Colonic mucosa (tissue), 4 donors: ENCODE results near the gene DGKH. TPM values are rescaled to one million over a fixed set of nuclear protein-coding genes. Genes with fewer than 3 reads are reported as not detected.

Source experiments
- DNase-seq: peaks from one replicate; pipeline ENCODE4 v3.0.0-alpha.2; 2020
- H3K27ac ChIP-seq: fragments of 200-600 bp; one replicate; pipeline ENCODE4 v1.8.0; 2021
- H3K27me3 ChIP-seq: fragments of 200-600 bp; one replicate; pipeline ENCODE4 v1.8.0; 2021
- H3K36me3 ChIP-seq: fragments of 200-600 bp; one replicate; pipeline ENCODE4 v1.8.0; 2021
- H3K4me1 ChIP-seq: fragments of 200-600 bp; one replicate; pipeline ENCODE4 v1.8.0; 2021; ENCODE audit warnings: mild to moderate bottlenecking
- H3K4me3 ChIP-seq: fragments of 200-600 bp; one replicate; pipeline ENCODE4 v1.8.0; 2021
- H3K9ac ChIP-seq, 2 donors: one replicate each; pipeline ENCODE4 v1.7.0; 2013; ENCODE audit warnings: control low read depth in 2 of 2, low read depth in 2 of 2, low read length in 2 of 2
- H3K9me3 ChIP-seq: fragments of 200-600 bp; one replicate; pipeline ENCODE4 v1.8.0; 2021
- CTCF ChIP-seq: fragments of 200-600 bp; IDR thresholded peaks from one replicate; pipeline ENCODE4 v1.8.0; 2022; ENCODE audit warnings: antibody characterized with exemption, mild to moderate bottlenecking
- intact Hi-C: fragments of 100-400 bp; cut with DNase I; formaldehyde crosslinking; loops from one replicate; pipeline ENCODE4 v1.14.1; 2022
- total RNA-seq, 2 donors: library from RNA; stranded (reverse); fragmentation: NEBNext Ultra II Directional in 1 of 2; extraction: Animal tissue kit (Norgen Biotek cat#: 25700) in 1 of 2; gene quantifications; one replicate each; pipeline ENCODE4 v1.2.1, GENCODE V29; 2021
- donor health status: healthy.
- donor health status: DM: no; HTN: no; CAD: no.
- donor health status: DM: no; HTN: no; CAD: no.

DGKH gene
- total RNA-seq, 2 donors from 2014 or later = 15.5 to 17.9 TPM

GRCh38 chr13:42049454-42049813, 986 bp downstream of the DGKH start:
- Histone ChIP-seq H3K36me3 (no peaks in the 10 kb centered on the region), H3K9me3 (no peaks in the 10 kb centered on the region), H3K27ac (peak overlapping the region; percentile 58), H3K4me1 (no peaks in the 10 kb centered on the region), H3K27me3 (no peaks in the 10 kb centered on the region), H3K9ac (peak overlapping the region; percentile 68 to 78), H3K4me3 (peak overlapping the region; percentile 94)
- intact Hi-C loops = no loop called here
- DNase-seq = no peak
- no peak for TF ChIP-seq CTCF

- no peak overlapping the region for H3K27ac ChIP-seq
- intact Hi-C loops = no loop called here
- no peak overlapping the region for H3K4me3 ChIP-seq
- H3K4me1 ChIP-seq = no peaks in the 10 kb centered on the region
- no peaks in the 10 kb centered on the region for H3K36me3 ChIP-seq
- no peak for DNase-seq
- no peaks in the 10 kb centered on the region for H3K9me3 ChIP-seq
- H3K27me3 ChIP-seq = no peaks in the 10 kb centered on the region
- H3K9ac ChIP-seq = no peak overlapping the region
- TF ChIP-seq CTCF = no peak
Observed at GRCh38 chr13:42054798-42055499, 6.5 kb downstream of the DGKH start.

GRCh38 chr13:42055500-42056085, 7.1 kb downstream of the DGKH start:
- no peaks in the 10 kb centered on the region for H3K9me3 ChIP-seq
- no peak for TF ChIP-seq CTCF

GRCh38 chr13:42056146-42056545, 7.7 kb downstream of the DGKH start:
- Histone ChIP-seq H3K27ac (no peak overlapping the region), H3K36me3 (no peaks in the 10 kb centered on the region), H3K4me3 (no peak overlapping the region), H3K9me3 (no peaks in the 10 kb centered on the region), H3K4me1 (no peaks in the 10 kb centered on the region), H3K9ac (no peak overlapping the region), H3K27me3 (no peaks in the 10 kb centered on the region)
- intact Hi-C loops = no loop called here
- no peak for TF ChIP-seq CTCF
- no peak for DNase-seq

More at GRCh38 chr13:42055500-42056085, 7.1 kb downstream of the DGKH start:
- intact Hi-C loops = no loop called here
- DNase-seq = no peak
- Histone ChIP-seq H3K27me3 (no peaks in the 10 kb centered on the region), H3K9ac (no peak overlapping the region), H3K36me3 (no peaks in the 10 kb centered on the region), H3K4me3 (no peak overlapping the region), H3K4me1 (no peaks in the 10 kb centered on the region), H3K27ac (no peak overlapping the region)

GRCh38 chr13:42056583-42056982, 8.1 kb downstream of the DGKH start:
- no peak overlapping the region for H3K4me3 ChIP-seq
- intact Hi-C loops = no loop called here

More at GRCh38 chr13:42056583-42056982, 8.1 kb downstream of the DGKH start:
- H3K27ac ChIP-seq = no peak overlapping the region
- H3K4me1 ChIP-seq = no peaks in the 10 kb centered on the region
- H3K36me3 ChIP-seq = no peaks in the 10 kb centered on the region
- no peak overlapping the region for H3K9ac ChIP-seq
- H3K27me3 ChIP-seq = no peaks in the 10 kb centered on the region
- H3K9me3 ChIP-seq = no peaks in the 10 kb centered on the region
- TF ChIP-seq CTCF = no peak
- no peak for DNase-seq
